Adrenal gland (tissue), 5 donors: ENCODE measurements around the gene SRSF2.

Experiments used
- CTCF ChIP-seq, 6 experiments: fragments of 450-650 bp in 4 of 6; fragments of 200-600 bp in 2 of 6; sonication (generic) in 1 of 6; IDR thresholded peaks; 1 replicate in 5 of 6; 2 replicates in 1 of 6; pipeline versions ENCODE4 v1.5.1 to v1.8.0; 2016 to 2021; ENCODE audit warnings: antibody characterized with exemption in 6 of 6, mild to moderate bottlenecking in 2 of 6, moderate library complexity in 1 of 6
- POLR2A ChIP-seq, 2 donors: fragments of 450-650 bp; IDR thresholded peaks; one replicate each; pipeline ENCODE4 v1.6.1; 2017; ENCODE audit warnings: antibody characterized with exemption in 2 of 2, mild to moderate bottlenecking in 2 of 2, moderate library complexity in 1 of 2
- donor health status: DM: no; HTN: no; CAD: no.

GRCh38 chr17:76714336-76714735 lies 22.8 kb downstream of the SRSF2 start:
- TF ChIP-seq POLR2A (IDR thresholded peaks at IDR 0.05), result no peak
- TF ChIP-seq CTCF (IDR thresholded peaks at IDR 0.05), result no peak
